Measurements from ENCODE around the gene WDFY2.
"Not testable (repeated sequence)": the region's sequence is repeated elsewhere in the genome, so short reads cannot be mapped to it uniquely, and the experiment has no call there.

Gene WDFY2

GRCh38 chr13:51668580-51669195 is 84.4 kb downstream of the WDFY2 start:
- DNase-seq: no peak

GRCh38 chr13:51673165-51673564 is 88.9 kb downstream of the WDFY2 start:
- DNase-seq: no peak

DNA sequence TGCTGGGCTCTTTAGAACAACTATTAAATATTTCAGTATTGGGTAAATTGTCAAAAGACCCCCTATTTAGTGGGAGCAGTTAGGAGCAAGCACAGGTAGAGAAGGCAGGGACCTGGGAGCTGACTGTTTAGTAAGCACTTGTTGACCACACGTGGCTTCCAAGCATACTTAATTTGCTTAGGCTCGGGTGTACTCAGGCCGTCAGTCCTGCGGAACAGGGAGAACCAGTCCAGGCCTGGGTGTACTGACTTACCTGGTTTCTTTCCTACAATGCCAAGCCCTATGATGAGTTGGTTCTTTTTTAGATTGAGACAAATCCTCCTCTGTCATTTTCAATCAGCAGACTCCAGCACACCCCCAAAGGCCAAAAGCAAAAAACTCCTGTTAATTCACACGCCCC is 90.0 kb downstream of the WDFY2 start:
- peak; percentile 19 for DNase-seq

GRCh38 chr13:51675385-51675784 is 91.1 kb downstream of the WDFY2 start:
- no peak for DNase-seq

DNA sequence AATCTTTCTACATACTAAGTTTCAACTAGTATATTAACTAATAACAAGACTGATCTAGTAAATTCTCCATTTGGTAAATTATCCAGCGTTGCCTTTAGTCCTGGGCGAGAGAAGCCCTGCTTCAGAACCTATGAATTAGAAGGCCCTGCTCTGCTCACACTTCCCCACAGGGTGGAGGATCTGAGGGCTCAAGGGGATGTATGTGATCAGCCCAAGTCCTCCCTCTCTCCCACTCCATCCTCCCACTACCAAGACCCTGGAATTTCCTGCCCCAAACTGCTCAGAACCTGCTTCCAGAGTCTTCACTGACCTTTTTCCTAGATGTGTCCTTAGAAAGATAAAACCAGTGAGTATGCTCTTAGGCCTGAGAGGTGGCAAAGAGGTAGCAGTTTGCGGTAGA is 91.6 kb downstream of the WDFY2 start:
- no peak for DNase-seq

DNA sequence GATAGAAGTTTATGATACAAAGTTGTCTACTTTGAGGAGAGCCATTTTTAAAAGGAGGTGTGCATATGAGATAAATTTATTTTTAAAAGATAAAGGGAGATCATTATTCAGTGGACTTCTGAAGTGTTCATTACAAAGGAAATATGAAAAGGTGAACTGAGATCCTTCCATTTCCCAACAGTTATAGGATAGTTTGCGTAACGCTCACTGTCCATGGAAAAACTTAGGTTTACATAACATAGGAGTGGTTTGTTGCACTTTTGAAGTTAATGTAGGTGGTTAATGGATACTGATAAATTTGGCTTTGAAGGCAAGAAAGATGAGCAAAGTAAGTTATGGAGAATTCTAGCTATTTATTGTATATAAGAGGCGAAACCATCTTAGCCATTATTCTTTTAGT is 92.5 kb downstream of the WDFY2 start:
- no peak for DNase-seq

DNA sequence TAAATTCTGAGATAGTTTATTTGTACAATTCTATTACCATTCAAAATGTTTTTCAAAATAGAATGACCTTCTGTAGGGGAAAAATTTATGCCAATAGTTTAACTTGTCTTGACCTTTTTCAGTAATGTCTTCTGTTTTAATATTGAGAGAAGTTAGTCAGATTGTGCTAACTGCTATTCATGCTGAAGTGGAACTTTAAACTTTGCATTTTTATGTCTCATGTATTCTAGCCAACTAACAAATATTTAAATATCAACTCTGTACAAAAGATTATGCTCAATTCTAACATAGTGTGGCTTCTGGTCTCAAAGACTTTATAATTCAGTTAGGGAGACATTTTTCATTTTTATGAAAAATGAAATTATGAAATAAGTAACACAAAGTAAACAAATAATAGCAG is 94.2 kb downstream of the WDFY2 start:
- no peak for DNase-seq

DNA sequence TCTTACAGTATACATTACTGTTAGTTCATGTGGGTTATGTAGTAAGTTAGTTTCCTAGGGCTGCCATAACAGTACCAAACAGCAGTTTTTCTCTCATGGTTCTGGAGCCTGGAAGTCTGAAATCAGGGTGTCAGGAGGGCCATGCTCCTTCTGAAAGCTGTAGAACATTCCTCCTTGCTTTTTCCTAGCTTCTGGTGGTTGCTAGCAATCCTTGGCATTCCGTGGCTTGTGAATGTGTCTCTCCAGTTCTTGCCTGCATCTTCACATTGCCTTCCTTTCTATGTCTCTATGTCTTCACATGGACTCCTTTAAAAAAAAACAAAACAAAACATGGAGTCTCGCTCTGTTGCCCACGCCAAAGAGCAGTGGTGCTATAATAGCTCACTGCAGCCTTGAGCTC is 95.4 kb downstream of the WDFY2 start:
- no peak for DNase-seq

- no peak for DNase-seq
These were observed 96.9 kb downstream of the WDFY2 start for GRCh38 chr13:51681037-51681678.

DNA sequence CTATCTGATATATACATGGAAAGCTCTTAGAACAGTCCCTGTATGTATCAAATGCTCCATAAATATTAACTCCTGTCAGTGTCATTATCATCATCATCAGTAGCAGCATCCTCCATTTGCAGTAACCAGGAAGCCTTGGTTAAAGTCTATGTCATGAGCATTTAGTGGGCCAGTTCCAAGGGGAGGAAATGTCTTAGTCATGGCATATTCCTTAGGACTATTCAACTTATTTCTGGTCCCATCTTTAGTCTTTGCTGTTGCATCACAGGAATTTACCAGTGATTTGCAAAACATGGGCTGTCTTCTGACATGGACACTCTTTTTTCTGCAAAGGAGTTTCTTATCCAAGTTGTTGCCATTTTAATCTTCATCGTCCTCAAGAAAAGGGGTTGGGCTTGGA is 98.4 kb downstream of the WDFY2 start:
- DNase-seq: no peak

- no peak for DNase-seq
These were observed 99.3 kb downstream of the WDFY2 start for GRCh38 chr13:51683597-51683996.

DNA sequence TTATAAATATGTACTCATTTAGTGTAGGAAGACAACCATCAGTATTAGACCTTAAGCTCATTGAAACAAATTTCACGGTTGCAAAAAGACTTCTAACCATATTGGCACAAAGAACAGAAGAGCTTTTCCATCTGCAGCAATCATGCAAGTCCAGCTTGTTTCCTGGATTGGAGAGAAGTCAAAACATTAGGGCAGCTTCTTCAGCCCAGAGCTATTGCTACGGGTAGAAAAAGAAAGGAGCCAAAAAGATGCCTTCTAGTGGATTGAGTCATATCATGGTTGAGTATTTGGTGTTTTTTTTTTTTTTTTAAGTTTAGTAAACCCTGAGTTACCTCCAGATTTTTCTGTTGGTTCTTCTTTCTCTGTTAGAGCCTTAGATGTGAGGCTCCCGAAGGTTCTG is 99.8 kb downstream of the WDFY2 start:
- DNase-seq: no peak

DNA sequence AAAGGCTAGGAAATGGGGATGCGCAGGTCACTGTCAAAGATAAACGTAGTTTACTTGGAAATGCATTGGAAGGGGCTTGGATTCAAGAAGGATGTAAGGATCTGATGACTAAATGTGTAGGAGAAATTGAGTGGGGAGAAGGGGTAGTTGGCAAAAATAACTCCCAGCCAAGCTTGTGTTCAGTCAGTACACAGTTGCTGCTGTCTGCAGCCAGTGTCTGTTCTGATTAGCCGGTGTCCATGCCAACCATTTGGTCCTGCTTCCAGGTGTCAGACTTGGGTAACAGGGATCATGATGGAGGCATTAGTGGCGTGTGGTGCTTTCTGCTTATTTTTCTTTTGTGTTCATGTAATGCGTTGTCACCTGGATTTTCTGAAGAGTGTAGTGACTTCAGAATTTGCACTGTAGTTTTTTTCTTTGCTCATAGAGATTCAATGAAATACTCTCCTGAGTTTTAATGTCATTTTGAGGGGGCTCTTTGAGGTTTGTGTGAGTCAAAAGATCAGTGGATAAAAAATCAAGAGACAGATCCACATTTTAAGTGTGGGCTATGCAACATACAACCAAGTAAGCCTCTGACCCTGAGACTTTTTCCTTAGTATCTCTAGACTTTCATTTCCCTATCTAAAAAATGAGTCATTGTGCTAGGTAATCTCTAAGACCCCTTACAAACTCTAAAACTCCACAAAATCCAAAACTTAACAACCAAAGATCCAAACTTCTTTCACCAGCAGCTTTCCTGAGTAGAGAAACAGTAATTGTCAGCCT is 103.9 kb downstream of the WDFY2 start:
- DNase-seq: no peak

DNA sequence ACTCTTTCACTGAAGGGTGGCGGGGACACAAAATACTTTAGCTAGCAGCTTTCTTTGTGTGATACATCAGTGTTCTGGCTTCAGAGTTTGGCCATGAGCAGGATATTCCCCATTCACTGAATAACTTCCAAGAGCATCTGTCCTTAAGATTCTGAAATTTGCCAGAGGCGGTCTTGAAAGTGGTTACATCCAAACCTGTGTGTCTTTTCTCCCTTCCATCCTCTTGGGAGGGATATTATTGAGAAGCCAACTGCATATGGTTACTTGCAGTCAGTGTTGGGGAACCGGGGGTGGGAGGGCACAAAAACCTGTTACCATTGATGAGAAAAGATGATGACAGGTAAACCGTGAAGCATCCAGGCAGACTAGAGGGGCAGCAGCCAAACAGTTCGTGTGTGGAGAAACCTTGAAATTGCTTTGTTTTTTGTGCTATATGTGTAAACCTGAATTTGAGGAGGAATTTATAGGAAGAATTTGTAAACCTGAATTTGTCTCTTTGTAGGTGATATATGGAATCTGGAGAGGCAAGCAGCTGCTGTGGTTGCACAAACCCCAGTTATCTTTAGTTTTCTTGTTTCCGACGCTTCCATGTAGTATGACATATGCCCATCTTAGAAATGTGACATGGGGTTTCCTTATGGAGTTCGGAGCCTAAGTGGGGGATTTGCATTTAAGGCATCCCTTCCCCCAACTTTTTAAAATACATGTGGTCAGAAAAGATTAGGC is 104.8 kb downstream of the WDFY2 start:
- DNase-seq: no peak

DNA sequence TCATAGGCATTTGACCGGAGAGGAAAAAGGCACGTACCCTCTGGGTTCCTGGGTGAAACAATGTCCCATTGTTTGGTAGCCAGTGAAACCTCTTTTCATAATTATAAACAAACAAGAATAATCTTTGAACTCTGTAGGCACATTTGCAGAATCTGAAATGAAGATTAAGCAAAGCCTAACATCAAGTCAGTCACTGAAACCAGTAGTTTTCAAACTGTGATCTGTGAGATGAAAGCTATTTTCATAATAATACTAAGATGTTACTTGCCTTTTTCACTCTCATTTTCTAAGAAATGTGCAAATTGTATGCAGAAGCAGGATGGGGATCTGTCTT is 105.4 kb downstream of the WDFY2 start:
- DNase-seq: no peak

GRCh38 chr13:51695677-51696076 is 111.4 kb downstream of the WDFY2 start:
- not testable (repeated sequence) for DNase-seq

DNA sequence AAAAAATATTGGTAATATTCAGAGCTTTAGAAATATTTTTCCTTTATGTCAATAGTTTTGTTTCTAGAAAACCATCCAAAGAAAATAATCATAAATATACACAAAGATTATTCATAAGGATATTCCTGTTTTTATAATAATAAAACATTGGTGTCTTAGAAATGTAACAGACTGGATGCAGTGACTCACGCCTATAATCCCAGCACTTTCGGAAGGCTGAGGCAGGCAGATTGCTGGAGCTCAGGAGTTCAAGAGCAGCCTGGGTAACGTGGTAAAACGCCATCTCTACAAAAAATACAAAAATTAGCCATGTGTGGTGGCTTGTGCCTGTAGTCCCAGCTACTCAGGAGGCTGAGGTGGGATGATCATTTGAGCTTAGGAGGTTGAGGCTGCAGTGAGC is 112.9 kb downstream of the WDFY2 start:
- DNase-seq: no peak

- no peak for DNase-seq
These were observed 113.6 kb downstream of the WDFY2 start for GRCh38 chr13:51697855-51698254.

DNA sequence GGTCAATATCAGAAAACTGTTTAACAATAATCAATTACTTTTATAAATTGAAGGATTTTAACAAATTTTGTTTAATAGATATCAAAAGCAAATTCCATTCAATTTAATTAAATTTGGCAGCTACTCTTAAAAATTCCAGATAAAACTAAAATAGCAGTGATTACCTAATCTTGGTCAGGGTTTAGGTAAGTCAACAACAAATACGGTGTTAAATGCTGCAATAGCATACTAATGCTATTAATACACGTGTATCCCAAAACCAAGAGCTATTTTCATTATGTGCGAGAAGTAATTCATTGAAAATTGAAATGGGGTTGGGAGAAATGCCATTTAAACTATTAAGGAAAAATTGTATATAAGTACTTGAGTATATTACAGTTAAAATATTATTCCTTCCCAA is 114.1 kb downstream of the WDFY2 start:
- no peak for DNase-seq

GRCh38 chr13:51704399-51705313 is 120.4 kb downstream of the WDFY2 start:
- DNase-seq: no peak

GRCh38 chr13:51707461-51707860 is 123.2 kb downstream of the WDFY2 start:
- no peak for DNase-seq

DNA sequence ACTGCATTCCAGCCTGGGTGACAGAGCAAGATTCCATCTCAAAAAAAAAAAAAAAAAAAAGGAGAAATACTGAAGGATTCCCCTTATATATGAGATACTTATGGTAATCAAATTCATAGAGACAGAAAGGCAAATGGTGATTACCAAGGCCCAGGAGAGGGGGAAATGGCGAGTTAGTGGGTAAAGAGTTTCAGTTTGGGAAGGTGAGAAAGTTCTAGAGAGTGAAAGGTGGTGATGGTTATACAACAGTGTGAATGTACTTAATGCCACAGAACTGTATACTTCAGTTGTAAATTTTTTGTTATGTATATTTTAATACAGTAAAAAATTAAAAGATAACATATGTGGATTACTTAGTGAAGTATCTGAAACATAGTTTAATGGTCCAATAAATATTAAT is 129.5 kb downstream of the WDFY2 start:
- DNase-seq: no peak

DNA sequence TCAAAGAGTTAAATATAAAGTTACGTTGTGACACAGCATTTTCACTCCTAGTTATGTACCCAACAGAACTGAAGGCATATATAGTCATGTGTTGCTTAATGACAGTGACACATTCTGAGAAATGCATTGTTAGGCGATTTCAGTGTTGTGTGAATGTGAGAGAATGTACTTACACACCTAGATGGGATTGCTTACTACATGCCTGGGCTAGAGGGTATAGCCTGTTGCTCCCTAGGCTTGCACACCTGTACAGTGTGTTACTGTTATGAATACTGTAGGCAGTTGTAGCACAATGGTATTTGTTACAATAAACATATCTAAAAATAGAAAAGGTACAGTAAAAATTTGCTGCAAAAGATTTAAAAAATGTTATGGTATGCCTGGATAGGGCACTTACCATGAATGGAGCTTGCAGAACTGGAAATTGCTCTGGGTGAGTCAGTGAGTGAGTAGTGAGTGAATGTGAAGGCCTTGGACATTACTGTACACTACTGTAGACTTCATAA is 130.5 kb downstream of the WDFY2 start:
- DNase-seq: no peak
